Measurements from ENCODE around the gene AFF2.

The AFF2 gene

GRCh38 chrX:148592595-148592994 lies 92.2 kb downstream of the AFF2 start:
- DNase-seq, result no peak

DNA sequence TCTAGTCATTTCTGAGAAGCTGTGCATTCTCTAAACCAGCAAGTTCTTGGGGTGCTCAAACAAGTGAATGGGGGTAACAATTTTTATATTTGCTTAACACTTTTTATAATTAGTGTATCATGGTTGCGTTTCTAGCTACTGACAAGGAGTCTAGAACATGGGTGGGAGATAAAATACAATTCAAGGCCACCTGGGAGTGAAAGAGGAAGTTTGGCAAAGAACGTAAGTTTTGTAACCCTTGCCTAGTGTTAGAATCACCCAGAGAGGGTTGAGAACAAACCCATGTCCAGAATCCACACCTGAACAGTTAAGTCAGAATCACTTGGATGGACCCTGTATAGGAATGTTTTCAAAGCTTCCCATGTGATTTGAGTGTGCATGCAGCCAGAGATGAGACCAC lies 92.7 kb downstream of the AFF2 start:
- DNase-seq, result no peak

GRCh38 chrX:148593987-148594386 lies 93.6 kb downstream of the AFF2 start:
- DNase-seq, result no peak

DNA sequence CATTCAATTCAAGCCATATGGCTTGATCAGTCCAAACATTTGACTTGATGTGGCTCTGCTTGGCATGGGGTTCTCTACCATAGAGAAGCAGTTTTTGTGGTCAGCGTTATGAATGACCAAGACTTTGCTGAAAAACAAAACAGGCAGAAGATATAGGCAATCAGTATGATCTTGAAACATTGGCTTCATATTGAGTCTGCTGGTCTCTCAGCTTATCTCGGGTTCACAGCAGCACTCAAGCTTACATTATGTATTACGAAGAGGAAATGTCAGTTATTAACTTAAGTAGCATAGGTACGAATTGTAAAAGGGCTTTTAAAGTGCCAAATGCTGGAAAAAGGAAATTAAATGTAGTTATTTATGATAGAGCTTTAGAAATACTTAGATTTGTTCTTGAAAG lies 99.0 kb downstream of the AFF2 start:
- no peak for DNase-seq

- no peak for DNase-seq
Measured at GRCh38 chrX:148600131-148600530, 99.7 kb downstream of the AFF2 start.

GRCh38 chrX:148600581-148600980 lies 100.2 kb downstream of the AFF2 start:
- no peak for DNase-seq

DNA sequence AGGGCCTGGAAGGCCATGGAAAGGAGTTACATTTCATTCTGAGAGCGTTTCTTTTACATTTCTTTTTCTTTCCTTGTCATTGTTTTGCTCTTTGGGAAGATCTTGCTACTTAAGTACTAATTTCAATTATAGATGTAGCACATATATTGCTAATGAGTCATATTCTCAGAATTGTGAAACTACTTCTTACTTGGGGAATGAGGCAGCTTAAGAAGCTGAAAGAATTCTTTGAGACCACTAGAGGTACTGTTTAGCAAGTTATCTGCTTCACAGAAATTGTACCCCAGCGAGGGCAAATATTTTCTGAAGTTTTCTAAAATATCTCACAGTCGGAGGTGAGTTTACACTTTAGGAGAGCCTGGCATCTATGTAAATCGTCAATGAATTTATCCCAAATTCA lies 100.6 kb downstream of the AFF2 start:
- DNase-seq, result no peak

GRCh38 chrX:148609515-148610327 lies 109.3 kb downstream of the AFF2 start:
- DNase-seq, result no peak

DNA sequence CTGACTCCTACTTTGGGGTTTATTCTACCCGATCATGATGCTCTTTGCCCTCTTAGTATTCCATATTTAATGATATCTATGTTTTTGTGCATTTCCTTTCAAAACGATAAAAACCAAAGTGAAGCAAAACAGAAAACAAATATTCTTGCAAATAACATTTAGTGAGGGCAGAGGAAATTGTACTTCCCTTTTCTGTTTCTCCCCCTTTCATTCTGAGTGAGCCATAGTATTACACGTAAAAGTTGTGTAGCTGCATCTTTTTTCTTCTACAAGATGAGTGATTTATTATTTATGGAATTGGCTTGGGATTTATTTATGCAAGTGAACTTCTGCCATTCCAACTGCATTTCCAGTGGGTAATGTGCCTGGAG lies 109.9 kb downstream of the AFF2 start:
- no peak for DNase-seq

- DNase-seq, result no peak
Measured at GRCh38 chrX:148611993-148612392, 111.6 kb downstream of the AFF2 start.

DNA sequence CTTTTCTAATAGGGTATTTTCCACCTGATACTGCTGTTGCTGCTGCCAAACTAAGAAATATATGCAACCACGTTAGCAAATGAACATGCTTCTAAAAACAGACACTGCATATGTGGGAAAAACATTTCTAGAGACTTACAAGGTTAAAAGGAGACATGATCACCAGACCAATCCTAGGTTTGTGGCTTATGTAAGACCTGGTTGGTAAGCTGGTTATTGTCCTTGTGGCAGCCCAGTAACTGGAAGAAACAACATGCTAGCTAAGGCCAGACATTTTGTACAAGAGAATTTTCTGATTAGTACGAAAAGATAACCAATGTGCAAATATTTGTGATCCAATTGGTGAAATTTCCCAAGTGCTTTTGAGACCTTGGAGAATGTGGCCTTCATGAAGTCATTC lies 112.0 kb downstream of the AFF2 start:
- no peak for DNase-seq

GRCh38 chrX:148613636-148614035 lies 113.2 kb downstream of the AFF2 start:
- DNase-seq, result no peak

- no peak for DNase-seq
Measured at GRCh38 chrX:148615491-148615890, 115.1 kb downstream of the AFF2 start.

DNA sequence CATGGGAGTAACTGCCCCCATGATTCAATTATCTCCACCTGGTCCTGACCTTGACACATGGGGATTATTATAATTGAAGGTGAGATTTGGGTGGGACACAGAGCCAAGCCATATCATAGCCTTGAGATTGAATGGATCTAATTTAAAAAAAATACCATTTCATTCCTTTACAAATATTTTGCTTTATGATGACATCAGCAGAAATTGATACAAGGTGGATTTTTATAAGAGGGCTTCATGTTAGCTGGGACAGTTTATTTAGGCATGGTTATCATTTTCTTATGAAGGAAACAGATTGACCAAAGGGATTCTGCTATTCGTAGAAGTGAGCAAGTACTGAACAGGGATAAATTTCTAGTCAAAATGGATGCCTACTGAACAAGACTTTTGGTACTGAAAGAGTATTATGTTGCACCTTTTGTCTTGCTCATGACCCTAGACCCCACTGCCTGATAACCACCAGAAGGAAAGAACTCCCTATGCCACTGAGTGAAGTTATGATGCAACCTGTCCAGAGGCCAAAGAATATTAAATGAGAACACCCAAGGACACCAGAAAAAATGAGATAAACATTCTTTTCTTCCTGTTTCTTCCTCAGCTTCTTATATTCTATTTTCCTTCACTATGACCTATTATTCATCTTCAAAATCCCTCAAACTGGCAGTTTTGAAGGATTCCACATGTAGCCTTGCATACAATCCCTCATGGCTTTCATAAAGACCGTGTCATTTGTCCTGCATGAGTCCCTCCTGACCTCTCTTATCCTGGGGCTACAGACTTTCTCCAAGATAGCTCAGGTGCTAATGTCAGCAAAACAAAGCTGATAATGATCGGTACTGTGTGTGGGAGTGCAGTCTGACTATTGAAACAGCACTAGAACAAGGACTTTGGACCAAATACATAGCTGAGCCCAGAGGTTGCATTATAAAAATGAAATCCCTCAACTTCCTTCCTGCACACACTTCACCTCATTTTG lies 118.3 kb downstream of the AFF2 start:
- no peak for DNase-seq

- DNase-seq, result no peak
Measured at GRCh38 chrX:148620023-148620422, 119.6 kb downstream of the AFF2 start.

GRCh38 chrX:148624951-148625474 lies 124.6 kb downstream of the AFF2 start:
- DNase-seq, result no peak

GRCh38 chrX:148628621-148629020 lies 128.2 kb downstream of the AFF2 start:
- DNase-seq, result no peak

- no peak for DNase-seq
Measured at GRCh38 chrX:148629434-148629833, 129.0 kb downstream of the AFF2 start.

DNA sequence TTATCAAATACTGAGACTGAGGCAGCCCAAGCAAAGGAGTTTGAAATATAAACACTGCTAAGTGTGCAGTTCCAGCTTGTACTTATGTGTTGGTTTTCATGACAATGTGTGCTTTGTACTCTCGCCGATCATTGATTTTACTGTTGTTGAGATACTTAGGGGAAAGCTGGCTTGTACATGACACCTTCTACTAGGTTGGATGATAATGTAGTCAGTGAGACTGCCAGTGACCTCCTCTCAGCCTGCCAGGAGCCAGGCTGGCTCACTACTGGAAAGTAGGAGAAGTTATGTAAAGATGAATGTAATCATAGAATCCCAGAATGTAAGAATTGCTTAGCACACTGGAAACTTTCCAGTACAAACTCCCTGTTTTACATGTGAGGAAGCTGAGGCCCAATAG lies 132.0 kb downstream of the AFF2 start:
- DNase-seq, result no peak

DNA sequence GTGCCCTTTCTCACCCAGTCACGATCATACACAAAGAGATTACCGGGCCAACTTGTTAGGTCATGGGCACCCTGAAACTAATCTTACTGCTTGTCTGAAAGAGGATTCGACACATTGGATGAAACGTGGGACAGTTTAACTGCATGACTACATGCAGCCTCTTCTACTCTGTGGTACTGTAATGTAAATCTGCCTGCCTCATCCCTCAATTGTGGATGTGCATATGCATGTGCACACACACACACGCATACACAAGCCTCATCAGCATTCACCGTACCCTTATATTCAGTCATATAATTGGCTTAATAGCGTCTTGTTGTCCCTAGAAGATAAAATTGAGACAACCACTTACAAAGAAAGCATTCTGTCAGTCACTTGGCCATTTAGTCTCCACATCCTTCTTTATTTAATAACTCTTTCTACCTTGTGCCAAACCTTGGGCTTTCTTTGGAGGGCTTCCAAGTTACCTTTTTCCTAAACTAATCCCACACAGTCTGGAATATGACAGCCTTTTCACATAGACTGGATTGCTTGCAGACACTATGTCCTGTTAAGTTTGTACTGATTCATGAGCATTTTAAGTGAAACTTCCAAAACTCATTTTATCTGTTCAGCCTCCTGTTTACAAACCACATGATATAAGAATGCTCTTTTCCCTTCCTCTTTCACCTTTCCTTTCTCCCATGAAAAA lies 132.9 kb downstream of the AFF2 start:
- DNase-seq, result no peak

- DNase-seq, result no peak
Measured at GRCh38 chrX:148634591-148634990, 134.2 kb downstream of the AFF2 start.

DNA sequence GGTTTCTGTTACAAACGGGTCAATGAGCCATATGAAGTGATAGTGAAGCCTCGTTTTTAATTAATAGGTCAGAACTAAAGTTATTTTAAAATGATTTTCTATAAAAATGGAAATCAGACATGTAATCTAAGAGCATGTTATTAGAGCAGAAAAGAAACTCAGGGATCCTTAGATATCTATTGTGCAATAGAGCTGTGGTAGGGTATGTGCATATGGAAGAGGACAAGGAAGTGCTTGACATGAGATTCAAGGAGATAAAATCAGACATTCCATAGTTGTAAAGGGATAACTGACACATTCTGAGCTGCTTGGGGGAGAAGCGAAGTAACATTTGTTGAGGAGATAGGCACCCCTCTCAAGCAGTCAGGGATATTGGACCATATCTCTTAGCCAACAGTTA lies 143.0 kb downstream of the AFF2 start:
- DNase-seq, result no peak

GRCh38 chrX:148647651-148648050 lies 147.2 kb downstream of the AFF2 start:
- no peak for DNase-seq
